Stimulated activated naive CD8-positive, alpha-beta T cell treated with anti-CD3 and anti-CD28 coated beads, Interleukin-15, amount 100 ng/mL, for 72 hours (primary cell): Measurements from ENCODE around the gene DCLK2.

Source experiments
- ATAC-seq: fragments of 150-1000 bp; cut with Tn5 transposase; 2 replicates; pipeline ENCODE4 v1.10.0; 2021; ENCODE audit warnings: mild to moderate bottlenecking, moderate library complexity
- DNase-seq, 2 donors: peaks; one replicate each; pipeline ENCODE4 v3.0.0; 2021 to 2022
- H3K27ac Mint-ChIP-seq, 2 donors: one replicate each; pipeline ENCODE4 v1.8.0; 2022; ENCODE audit warnings: mild to moderate bottlenecking in 2 of 2, mixed read lengths in 2 of 2, moderate library complexity in 2 of 2
- H3K27me3 Mint-ChIP-seq: one replicate; pipeline ENCODE4 v1.8.0; 2022; ENCODE audit warnings: mixed read lengths
- H3K4me1 Mint-ChIP-seq: one replicate; pipeline ENCODE4 v1.8.0; 2022; ENCODE audit warnings: mild to moderate bottlenecking, mixed read lengths
- H3K4me3 Mint-ChIP-seq, 2 donors: one replicate each; pipeline ENCODE4 v1.8.0; 2022; ENCODE audit warnings: mild to moderate bottlenecking in 2 of 2, mixed read lengths in 2 of 2, moderate library complexity in 1 of 2
- H3K9me3 Mint-ChIP-seq, 2 donors: one replicate each; pipeline ENCODE4 v1.8.0; 2022; ENCODE audit warnings: mixed read lengths in 2 of 2

Gene DCLK2

GRCh38 chr4:150123796-150124677 lies 45.8 kb downstream of the DCLK2 start:
- no peak for ATAC-seq
- H3K9me3 Mint-ChIP-seq = no peaks in the 10 kb centered on the region
- H3K4me3 Mint-ChIP-seq = no peak overlapping the region
- H3K4me1 Mint-ChIP-seq = no peaks in the 10 kb centered on the region
- H3K27me3 Mint-ChIP-seq = peaks cover 11% of the 10 kb centered on the region
- no peak overlapping the region for H3K27ac Mint-ChIP-seq
- no peak for DNase-seq

GRCh38 chr4:150126201-150126863 lies 48.1 kb downstream of the DCLK2 start:
- no peak overlapping the region for H3K4me3 Mint-ChIP-seq
- H3K27ac Mint-ChIP-seq = no peak overlapping the region
- no peaks in the 10 kb centered on the region for H3K9me3 Mint-ChIP-seq
- H3K4me1 Mint-ChIP-seq = no peaks in the 10 kb centered on the region
- peaks cover 11% of the 10 kb centered on the region for H3K27me3 Mint-ChIP-seq
- DNase-seq = no peak
- no peak for ATAC-seq

- Mint-ChIP-seq H3K9me3 (no peaks in the 10 kb centered on the region), H3K27ac (no peak overlapping the region), H3K4me1 (no peaks in the 10 kb centered on the region), H3K27me3 (peaks cover 11% of the 10 kb centered on the region), H3K4me3 (no peak overlapping the region)
- ATAC-seq = no peak
- no peak for DNase-seq
Measured at GRCh38 chr4:150126864-150127203, 48.6 kb downstream of the DCLK2 start.

GRCh38 chr4:150127757-150128156 lies 49.5 kb downstream of the DCLK2 start:
- H3K27ac Mint-ChIP-seq = no peak overlapping the region
- no peaks in the 10 kb centered on the region for H3K9me3 Mint-ChIP-seq
- ATAC-seq (no peak), DNase-seq (no peak)
- no peaks in the 10 kb centered on the region for H3K4me1 Mint-ChIP-seq
- H3K27me3 Mint-ChIP-seq = peaks cover 11% of the 10 kb centered on the region
- H3K4me3 Mint-ChIP-seq = no peak overlapping the region

- no peaks in the 10 kb centered on the region for H3K9me3 Mint-ChIP-seq
Measured at GRCh38 chr4:150130933-150131332, 52.7 kb downstream of the DCLK2 start.

DNA sequence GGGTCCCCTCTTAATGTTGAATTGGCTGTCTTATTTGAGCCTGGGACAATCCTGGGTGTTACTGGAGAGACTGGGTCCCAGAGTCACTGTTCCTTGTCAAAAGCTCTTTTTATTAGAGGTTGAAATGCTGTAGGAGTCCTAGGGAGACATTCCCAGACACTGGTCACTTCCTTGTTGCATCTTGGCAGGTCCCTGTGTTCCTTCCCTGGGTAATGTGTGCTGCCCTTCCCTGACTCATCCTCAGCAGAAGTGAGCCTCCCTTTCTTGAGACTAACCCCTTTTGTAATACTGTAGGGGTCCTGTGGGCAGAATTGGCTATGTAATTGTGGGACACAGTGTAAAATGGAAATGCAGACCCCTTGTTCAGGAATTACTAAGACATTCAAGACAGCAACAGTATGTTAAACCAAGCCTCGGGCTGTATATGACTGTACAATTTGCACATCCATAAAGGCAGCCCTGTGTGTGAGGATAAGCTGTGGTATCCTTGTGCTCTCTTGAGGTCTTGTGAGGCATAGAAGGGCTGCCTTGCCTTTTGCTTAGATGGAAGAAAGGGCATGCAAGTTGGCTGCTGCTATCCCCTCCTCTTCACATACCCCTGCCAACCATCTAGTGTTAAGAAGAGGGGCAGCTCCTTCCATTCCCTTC lies 53.5 kb downstream of the DCLK2 start:
- ATAC-seq = no peak
- Mint-ChIP-seq H3K9me3 (no peaks in the 10 kb centered on the region), H3K4me3 (no peak overlapping the region), H3K4me1 (peaks cover 5% of the 10 kb centered on the region), H3K27me3 (peaks cover 29% of the 10 kb centered on the region), H3K27ac (no peak overlapping the region)
- no peak for DNase-seq

More at GRCh38 chr4:150130933-150131332, 52.7 kb downstream of the DCLK2 start:
- ATAC-seq = no peak
- H3K27ac Mint-ChIP-seq = no peak overlapping the region
- DNase-seq = no peak
- no peak overlapping the region for H3K4me3 Mint-ChIP-seq
- peaks cover 26% of the 10 kb centered on the region for H3K27me3 Mint-ChIP-seq
- peaks cover 5% of the 10 kb centered on the region for H3K4me1 Mint-ChIP-seq

DNA sequence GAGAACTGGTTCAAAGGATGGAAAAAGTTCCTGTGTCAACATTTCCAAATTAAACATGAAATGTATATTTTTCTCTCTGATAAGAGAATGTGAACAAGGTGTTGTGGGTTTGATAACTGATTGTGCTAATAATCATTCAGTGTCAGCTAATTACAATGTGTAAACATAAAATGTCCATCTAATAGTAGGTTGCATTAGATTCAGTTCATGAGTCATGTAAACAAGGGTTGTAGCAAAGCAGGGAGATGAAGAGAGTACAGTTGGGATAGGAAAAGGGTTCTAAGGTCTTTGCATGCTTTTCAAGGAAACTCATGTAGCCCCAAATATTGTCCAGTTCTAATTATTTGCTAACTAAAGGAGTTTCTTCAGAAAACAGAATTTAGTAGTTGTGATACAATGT lies 55.4 kb downstream of the DCLK2 start:
- no peak overlapping the region for H3K4me3 Mint-ChIP-seq
- peaks cover 5% of the 10 kb centered on the region for H3K4me1 Mint-ChIP-seq
- DNase-seq (no peak), ATAC-seq (no peak)
- H3K27ac Mint-ChIP-seq = no peak overlapping the region
- peaks cover 19% of the 10 kb centered on the region for H3K27me3 Mint-ChIP-seq
- H3K9me3 Mint-ChIP-seq = no peaks in the 10 kb centered on the region

DNA sequence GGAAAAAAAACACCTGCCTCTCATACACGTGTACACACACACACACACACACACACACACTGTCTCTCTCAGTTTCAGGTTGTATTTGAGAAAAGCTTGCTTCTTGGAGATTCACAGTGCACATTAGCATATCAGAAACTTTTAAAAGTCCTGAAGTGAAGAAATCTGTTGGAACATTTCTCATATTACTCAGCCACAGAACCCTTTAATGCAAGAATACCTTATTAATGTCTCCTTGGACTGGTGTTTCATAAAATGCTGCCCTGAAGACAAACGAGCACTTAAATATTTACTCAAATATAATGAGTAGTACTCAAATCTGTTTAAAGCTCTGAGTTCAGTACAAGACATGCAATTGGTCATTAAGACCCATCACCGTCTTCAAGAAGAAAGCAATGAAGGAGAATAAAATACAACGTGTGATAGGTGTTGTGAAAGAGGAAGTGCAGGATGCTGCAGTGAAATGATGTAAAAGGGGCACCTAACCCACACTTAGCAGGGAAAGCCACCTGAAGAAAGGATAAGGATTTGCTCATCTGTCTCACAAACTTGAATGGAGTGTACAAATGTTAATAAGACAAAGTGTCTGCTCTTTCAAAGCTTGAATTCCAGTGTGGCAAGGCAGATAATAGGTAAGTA lies 57.0 kb downstream of the DCLK2 start:
- no peak overlapping the region for H3K4me3 Mint-ChIP-seq
- no peak for ATAC-seq
- DNase-seq = no peak

GRCh38 chr4:150136036-150136435 lies 57.8 kb downstream of the DCLK2 start:
- H3K27ac Mint-ChIP-seq = no peak overlapping the region
- H3K4me3 Mint-ChIP-seq = no peak overlapping the region
- ATAC-seq (no peak), DNase-seq (no peak)
- no peaks in the 10 kb centered on the region for H3K9me3 Mint-ChIP-seq
- H3K4me1 Mint-ChIP-seq = peaks cover 5% of the 10 kb centered on the region
- H3K27me3 Mint-ChIP-seq = peaks cover 19% of the 10 kb centered on the region

More for the DNA sequence above, 57.0 kb downstream of the DCLK2 start:
- peaks cover 5% of the 10 kb centered on the region for H3K4me1 Mint-ChIP-seq
- H3K9me3 Mint-ChIP-seq = no peaks in the 10 kb centered on the region
- no peak overlapping the region for H3K27ac Mint-ChIP-seq
- H3K27me3 Mint-ChIP-seq = peaks cover 19% of the 10 kb centered on the region

- Mint-ChIP-seq H3K27me3 (peaks cover 19% of the 10 kb centered on the region), H3K27ac (no peak overlapping the region), H3K4me1 (peaks cover 5% of the 10 kb centered on the region), H3K9me3 (no peaks in the 10 kb centered on the region), H3K4me3 (no peak overlapping the region)
- DNase-seq = no peak
- ATAC-seq = no peak
Measured at GRCh38 chr4:150136481-150136880, 58.2 kb downstream of the DCLK2 start.

- DNase-seq (no peak), ATAC-seq (no peak)
- H3K27ac Mint-ChIP-seq = no peak overlapping the region
- H3K4me1 Mint-ChIP-seq = peaks cover 5% of the 10 kb centered on the region
- H3K4me3 Mint-ChIP-seq = no peak overlapping the region
- peaks cover 13% of the 10 kb centered on the region for H3K27me3 Mint-ChIP-seq
- H3K9me3 Mint-ChIP-seq = no peaks in the 10 kb centered on the region
Measured at GRCh38 chr4:150139297-150139865, 61.1 kb downstream of the DCLK2 start.

GRCh38 chr4:150140774-150141400 lies 62.6 kb downstream of the DCLK2 start:
- no peak for ATAC-seq
- H3K4me3 Mint-ChIP-seq = no peak overlapping the region

GRCh38 chr4:150141756-150142155 lies 63.5 kb downstream of the DCLK2 start:
- Mint-ChIP-seq H3K4me1 (no peaks in the 10 kb centered on the region), H3K4me3 (no peak overlapping the region), H3K27ac (no peak overlapping the region), H3K9me3 (no peaks in the 10 kb centered on the region), H3K27me3 (peaks cover 8% of the 10 kb centered on the region)
- no peak for ATAC-seq
- DNase-seq = no peak

More at GRCh38 chr4:150140774-150141400, 62.6 kb downstream of the DCLK2 start:
- no peaks in the 10 kb centered on the region for H3K4me1 Mint-ChIP-seq
- H3K27ac Mint-ChIP-seq = no peak overlapping the region
- no peaks in the 10 kb centered on the region for H3K9me3 Mint-ChIP-seq
- peaks cover 12% of the 10 kb centered on the region for H3K27me3 Mint-ChIP-seq
- DNase-seq = no peak

DNA sequence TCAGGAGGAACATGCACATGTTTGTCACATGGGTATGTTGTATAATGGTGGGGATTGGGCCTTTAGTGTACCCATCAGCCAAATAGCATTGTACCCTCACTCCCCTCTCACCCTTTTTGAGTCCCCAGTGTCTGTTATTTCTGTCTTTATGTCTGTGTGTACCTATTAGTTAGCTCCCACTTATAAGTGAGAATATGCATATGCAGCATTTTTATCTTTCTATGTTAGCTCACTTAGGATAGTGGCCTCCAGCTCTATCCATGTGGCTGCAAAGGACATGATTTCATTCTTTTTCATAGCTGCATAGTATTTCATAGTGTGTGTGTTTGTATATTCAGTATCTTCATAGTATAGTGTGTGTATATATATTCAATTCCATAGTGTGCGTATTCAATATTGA lies 64.6 kb downstream of the DCLK2 start:
- ATAC-seq (no peak), DNase-seq (no peak)
- no peak overlapping the region for H3K27ac Mint-ChIP-seq
- peaks cover 8% of the 10 kb centered on the region for H3K27me3 Mint-ChIP-seq
- no peaks in the 10 kb centered on the region for H3K9me3 Mint-ChIP-seq
- H3K4me3 Mint-ChIP-seq = no peak overlapping the region
- H3K4me1 Mint-ChIP-seq = no peaks in the 10 kb centered on the region
